NCI-H1436 treated with DMSO at 0.1 percent for 48 hours (cell line): ENCODE data around the gene MACROD1.

ENCODE experiments used
- DNase-seq: peaks from one replicate; lab custom pipeline; 2025; lab: John Stamatoyannopoulos, UW

MACROD1 gene

DNA sequence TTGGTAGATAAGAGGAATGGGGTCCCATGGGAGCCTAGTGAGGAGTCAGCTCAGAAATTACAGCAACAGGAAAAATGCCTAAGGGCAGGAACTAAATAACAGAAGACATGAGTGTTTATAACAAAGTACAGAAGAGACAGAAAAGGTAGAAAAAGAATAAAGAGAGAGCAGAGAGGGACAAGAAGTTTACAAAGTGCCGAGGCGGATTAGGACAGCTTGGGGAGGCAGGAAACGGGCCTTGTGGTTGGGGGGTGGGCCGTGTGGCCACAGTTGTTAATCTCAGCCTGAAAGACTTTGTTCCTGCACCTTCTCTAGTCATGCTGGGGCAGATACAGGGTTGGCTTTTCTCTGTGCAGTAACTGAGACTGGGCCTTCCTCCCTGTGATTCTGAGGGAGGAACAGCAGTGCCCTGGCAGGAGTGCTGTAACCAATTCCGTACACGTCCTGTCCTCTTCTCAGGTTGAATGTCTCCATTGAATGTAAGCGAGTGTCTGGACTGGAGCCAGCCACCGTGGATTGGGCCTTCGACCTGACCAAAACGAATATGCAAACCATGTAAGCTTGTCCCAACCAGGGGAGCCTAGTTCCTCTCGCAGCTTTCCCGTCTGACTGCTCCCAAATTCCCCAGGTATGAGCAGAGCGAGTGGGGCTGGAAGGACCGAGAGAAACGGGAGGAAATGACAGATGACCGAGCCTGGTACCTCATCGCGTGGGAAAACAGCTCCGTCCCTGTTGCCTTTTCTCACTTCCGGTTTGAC is 214.0 kb downstream of the MACROD1 start:
- DNase-seq = no peak
